GM19025 (cell line): ENCODE data around the gene MUC4.
"Not testable (repeated sequence)": the region's sequence is repeated elsewhere in the genome, so short reads cannot be mapped to it uniquely, and the experiment has no call there.

ENCODE experiments used
- ATAC-seq: cut with Tn5 transposase; IDR thresholded peaks from one replicate; pipeline ENCODE4 v1.9.1; 2021; ENCODE audit warnings: mild to moderate bottlenecking, low read depth, moderate library complexity; ENCODE audit not compliant: unreplicated experiment

Gene MUC4

DNA sequence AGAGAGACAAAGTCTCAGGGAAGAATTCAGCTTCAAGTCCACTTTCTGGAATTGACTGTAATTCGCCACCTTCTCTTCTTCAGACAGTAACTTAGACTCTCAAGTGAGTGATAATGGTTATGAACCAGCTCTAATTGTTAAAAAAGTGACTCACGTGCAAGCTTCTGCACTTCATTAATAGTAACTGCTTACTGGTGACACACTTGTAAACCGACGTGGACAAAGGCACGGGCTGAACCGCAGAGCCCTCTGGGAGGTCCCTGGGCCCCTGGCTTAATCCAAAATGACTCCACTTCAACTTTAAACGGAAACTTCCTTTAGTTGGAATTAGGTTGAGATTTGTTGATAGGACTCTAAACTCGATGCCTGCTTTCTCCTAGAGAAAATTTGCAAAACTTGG, 17.0 kb downstream of the MUC4 start:
- ATAC-seq: no peak

DNA sequence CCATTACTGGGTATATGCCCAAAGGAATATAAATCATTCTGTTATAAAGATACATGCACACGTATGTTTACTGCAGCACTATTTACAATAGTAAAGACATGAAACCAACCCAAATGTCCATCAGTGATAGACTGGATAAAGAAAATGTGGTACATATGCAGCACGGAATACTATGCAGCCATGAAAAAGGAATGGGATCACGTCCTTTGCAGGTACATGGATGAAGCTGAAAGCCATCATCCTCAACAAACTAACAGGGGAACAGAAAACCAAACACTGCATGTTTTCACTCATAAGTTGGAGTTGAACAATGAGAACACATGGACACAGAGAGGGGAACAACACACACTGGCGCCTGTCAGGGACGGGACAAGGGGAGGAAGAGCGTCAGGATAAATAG, 19.1 kb downstream of the MUC4 start:
- ATAC-seq: not testable (repeated sequence)

DNA sequence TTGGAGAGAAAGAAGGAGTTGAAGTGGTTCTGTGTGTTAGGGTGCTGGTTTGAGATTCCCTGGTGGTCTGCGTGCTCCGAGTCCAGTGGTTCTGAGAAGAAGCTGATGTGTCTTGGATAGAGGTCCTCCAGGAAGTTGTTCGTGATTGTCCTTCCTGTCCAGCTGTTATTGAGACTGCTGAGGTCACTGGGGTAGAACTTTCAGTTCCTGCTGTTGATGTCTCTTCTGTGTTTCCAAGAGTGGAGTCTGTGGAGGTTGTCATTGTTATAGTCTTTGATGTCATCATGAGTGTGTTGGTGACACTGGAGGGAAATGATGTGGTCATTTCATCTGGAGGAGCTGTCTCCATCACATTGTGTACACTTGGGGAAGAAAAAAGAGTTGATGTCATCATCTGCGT, 20.8 kb downstream of the MUC4 start:
- ATAC-seq: no peak

DNA sequence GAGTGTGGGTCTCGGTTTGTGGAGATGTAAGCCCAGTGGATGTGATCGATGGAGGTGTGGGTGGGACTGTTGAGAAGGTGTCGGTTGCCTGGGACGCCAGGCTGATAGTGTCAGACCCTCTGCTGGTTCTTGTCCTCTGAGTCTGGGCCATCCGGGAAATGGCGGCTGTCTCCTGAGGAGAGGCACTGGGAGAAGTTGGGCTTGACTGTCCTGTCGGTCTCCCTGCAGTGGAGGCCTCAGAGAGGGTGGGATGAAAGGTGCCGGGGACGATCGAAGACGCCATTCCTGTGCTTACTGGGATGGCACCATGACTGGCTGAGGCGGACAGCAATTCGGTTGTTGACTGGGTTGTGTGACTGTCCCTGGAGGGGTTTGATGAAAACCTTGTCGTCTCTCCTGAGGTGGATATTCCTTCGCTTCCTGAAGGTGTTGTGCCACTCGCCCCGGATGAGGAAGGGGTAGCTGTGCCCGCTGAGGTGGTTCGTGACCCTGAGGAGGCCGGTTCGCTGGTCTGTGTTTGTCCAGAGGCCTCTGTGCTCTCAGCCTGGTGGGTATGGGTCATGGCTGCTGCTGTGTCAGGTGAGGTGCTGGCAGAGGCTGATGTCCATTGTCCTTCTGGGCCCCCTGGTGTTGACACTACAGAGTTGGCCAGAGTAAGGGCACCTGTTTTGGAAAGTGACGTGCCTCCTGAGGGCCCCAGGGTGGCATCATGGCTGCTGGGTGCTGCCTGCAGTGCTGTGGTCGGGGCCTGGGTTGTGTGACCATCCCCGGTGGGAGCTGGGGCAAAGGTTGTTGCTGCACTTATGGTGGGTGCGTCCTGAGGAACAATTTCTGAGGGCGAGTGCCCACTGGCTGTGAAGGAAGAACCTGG, 22.8 kb downstream of the MUC4 start:
- no peak for ATAC-seq

DNA sequence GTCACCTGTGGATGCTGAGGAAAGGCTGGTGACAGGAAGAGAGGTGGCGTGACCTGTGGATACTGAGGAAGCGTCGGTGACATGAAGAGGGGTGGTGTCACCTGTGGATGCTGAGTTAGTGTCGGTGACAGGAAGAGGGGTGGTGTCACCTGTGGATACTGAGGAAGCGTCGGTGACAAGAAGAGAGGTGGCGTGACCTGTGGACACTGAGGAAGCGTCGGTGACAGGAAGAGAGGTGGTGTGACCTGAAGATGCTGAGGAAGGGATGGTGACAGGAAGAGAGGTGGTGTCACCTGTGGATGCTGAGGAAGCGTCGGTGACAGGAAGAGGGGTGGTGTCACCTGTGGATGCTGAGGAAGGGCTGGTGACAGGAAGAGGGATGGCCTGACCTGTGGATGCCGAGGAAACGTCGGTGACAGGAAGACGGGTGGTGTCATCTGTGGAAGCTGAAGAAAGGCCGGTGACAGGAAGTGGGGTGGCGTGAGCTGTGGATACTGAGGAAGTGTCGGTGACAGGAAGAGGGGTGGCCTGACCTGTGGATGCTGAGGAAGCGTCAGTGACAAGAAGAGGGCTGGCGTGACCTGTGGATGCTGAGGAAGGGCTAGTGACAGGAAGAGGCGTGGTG, 25.8 kb downstream of the MUC4 start:
- ATAC-seq: not testable (repeated sequence)

DNA sequence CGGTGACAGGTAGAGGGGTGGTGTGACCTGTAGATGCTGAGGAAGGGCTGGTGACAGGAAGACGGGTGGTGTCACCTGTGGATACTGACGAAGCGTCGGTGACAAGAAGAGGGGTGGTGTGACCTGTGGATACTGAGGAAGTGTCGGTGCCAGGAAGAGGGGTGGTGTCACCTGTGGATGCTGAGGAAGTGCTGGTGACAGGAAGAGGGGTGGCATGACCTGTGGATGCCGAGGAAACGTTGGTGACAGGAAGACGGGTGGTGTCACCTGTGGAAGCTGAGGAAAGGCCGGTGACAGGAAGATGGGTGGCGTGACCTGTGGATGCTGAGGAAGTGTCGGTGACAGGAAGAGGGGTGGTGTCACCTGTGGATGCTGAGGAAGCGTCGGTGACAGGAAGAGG, 27.7 kb downstream of the MUC4 start:
- not testable (repeated sequence) for ATAC-seq

DNA sequence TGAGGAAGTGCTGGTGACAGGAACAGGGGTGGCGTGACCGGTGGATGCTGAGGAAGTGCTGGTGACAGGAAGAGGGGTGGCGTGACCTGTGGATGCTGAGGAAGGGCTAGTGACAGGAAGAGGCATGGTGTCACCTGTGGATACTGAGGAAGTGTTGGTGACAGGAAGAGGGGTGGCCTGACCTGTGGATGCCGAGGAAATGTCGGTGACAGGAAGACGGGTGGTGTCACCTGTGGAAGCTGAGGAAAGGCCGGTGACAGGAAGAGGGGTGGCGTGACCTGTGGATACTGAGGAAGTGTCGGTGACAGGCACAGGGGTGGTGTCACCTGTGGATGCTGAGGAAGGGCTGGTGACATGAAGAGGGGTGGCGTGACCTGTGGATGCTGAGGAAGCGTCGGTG, 30.5 kb downstream of the MUC4 start:
- not testable (repeated sequence) for ATAC-seq

DNA sequence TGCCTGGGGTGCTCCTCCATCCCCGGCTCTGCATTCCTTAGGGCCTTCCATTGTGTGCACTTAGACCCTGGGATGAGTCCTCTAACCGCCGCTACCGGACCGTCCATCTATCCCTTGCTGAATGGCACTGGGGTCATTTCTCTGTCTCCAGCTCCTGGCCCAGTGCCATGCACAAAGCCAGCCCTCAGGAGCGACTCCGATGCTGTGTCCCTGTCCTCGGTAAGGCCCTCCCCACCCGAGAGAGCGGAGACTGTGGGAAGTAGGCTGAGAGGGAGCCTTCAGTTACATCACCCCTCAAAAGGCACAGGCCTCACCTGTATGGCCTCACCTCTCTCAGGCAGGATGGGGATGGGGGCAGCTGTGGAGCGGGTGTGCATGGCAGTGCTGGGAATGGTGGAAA, 33.8 kb downstream of the MUC4 start:
- ATAC-seq: no peak

DNA sequence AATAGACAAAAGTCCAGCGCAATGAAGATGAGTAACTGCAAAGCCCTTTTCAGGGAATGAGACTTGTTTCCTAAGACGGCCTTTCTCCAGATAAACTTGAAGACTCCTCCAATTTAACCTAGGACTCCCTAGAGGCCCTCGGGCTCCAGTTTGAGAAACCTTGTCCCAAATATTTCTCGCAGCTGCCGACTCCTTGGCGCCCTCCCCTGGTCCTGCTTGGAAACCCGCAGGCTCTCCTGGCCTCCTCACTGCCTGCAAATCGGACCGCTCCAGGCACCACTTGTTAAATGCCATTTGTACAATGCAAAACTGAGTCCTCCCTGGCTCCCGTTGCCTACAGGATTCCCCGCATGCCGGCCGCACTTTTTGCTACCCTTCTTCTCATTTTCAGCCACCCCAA, 36.8 kb downstream of the MUC4 start:
- ATAC-seq: no peak

DNA sequence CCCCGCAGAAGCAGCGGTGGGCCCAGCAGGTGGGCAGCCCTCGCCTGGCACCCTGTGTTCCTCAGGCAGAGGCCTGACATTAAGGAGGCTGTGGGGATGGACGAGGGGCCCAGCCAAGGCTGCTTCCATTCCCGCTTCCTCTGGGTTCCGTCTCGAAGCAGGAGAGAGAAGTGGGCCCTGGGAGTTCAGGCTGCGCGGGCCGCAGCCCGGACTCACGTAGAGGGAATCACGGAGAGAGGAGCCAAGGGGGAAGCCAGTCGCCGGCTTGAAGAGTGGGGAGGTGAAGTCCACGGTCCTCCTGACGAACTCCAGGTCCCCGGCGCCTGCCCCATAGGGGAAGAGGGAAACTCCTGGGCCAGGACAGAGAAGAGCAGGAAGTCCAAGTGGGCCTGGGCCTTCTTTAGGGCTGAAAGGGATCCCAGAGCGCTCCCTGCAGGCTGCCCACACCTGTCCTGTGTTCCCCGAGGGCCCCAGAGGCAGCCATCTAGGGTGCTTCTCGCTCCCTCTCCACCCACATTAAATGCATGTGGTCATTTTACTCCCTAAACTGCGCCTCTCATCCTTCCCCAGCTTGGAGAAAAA, 37.7 kb downstream of the MUC4 start:
- ATAC-seq: no peak

DNA sequence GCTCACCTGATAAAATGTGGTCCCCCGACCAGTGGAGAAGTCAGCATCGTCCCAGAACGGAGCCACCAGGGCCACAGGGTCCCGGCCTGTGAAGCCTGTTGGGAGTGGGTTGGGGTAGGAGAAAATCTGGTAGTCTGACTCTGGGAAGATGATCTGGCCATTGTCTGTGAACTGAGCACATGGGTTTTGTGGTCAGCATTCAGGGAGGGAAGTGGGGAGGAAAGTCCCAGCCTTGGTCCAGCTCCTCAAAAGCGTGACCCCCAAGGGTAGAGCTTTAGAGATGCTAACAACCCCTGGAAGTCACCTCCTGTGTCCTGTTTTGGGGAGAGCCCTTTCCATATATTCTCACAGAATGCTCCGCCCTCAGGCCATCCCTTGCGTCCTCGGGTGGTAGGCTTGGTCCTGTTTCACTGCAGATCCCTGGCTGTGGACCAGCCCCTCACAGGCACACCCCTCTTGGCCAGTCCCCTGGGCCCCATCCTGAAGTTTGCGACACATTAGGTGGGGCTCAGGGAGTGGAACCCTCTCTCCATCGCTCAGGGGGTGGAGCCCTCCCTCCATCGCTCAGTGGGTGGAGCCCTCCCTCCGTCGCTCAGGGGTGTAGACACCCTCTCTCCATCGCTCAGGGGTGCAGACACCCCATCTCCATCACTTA, 40.0 kb downstream of the MUC4 start:
- ATAC-seq: no peak

DNA sequence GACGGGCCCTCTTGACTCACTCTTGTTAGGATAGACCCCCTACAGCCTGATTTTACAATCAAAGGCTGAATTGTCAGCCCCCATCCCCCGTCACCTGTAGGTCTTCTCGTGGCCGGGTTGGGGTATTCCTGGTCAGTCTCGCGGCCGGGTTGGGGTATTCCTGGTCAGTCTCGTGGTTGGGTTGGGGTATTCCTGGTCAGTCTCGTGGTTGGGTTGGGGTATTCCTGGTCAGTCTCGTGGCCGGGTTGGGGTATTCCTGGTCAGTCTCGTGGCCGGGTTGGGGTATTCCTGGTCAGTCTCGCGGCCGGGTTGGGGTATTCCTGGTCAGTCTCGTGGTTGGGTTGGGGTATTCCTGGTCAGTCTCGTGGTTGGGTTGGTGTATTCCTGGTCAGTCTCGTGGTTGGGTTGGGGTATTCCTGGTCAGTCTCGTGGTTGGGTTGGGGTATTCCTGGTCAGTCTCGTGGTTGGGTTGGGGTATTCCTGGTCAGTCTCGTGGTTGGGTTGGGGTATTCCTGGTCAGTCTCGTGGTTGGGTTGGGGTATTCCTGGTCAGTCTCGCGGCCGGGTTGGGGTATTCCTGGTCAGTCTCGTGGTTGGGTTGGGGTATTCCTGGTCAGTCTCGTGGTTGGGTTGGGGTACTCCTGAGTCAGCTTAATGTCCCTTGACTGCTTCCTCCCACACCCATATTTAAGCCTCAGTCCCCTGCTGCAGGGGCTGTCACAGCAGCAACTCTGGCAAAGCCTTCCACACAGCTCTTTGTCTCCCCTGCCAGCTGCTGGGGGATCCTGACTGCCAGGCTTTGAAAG, 40.7 kb downstream of the MUC4 start:
- ATAC-seq: not testable (repeated sequence)

DNA sequence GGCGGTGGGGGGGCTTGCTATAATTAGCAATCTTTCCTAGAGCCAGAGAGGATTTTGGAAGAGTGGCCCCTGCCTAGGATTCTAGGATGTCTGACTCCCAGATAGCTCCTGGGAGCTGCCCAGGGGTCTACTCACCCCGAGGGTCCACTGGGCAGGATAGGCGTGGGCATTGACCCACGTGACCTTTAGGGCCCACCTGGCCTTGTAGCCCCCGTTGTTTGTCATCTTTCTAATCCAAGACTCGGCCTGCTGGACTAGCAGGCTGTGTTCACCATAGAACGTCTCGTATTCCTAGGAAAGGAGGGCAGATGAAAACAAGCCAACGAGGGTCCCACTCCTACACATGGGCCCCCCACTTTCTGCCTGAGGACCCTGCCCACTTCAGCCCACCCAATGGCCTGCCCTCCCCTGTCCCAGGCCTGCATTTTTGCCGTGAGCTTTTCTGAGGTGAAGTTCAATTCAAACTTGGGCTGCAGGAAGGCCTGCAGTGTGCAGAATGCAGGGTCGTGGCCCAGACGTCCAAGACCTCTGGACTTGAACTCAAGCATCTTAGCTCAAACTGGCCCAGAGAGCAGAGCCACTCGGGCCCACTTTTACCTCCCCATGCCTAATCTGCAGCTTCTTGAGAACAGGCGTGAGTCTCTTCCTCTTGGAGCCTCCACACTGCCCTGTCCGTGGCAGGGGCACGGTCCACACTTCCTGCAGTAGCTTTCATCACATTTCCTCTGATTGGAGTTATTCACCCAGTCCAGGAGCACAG, 41.5 kb downstream of the MUC4 start:
- ATAC-seq: no peak

DNA sequence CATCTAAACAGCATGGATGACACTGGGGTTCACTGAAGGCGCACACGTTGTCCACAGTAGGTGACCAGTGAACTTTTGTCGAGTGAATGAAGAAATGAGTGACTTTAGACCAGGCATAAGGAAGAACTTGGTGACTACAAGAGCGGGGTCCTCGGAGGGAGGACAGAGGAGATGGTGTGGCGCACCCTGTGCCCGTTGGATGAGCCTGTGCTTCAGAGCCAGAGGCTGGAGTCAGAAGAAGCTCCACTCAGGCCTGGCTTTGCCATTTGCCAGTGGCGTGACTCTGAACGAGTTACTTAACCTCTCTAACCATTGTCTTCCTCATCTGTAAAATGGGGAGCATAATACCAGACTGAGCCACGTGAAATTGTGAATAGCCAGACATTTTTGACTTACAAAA, 42.2 kb downstream of the MUC4 start:
- ATAC-seq: no peak

DNA sequence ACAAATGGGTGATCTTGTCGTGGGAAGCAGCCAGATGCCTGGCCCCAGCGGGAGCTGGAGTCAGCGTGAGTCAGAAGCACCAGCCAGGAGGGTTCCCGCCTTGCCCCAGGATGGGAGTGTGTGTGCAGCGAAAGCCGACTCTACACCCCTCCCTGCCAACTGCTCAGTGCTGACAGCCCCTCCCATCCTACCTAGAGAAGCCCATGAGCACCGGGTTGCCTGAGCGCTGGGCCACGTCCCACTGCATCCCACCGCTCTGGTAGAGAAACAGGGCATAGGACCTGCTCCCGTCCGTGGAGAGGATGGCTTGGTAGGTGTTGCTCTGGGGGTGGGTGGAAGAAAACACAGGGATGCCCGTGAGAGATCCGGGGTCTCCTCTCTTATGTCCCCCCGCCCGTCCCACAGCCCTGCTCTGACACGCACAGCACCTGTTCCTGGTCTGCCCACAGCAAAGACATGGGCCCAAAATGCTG, 42.9 kb downstream of the MUC4 start:
- no peak for ATAC-seq

DNA sequence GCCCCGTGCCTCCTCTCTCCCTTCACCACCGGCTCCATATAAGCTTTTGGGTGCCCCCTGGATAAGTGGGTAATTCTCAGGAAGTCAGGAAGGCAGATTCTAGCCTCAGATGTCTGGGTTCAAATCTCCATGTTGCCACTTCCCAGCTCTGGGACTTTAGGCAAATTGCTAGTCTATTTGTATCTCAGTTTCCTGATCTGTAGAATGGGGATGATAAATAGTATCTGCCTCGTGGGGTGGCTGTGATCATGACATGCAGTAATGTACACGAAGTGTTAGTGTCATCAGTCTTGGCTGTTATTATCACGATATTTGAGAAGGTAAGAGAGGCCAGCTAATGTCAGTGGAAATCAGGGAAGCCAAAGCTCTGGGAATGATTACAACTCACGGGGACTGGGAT, 43.3 kb downstream of the MUC4 start:
- ATAC-seq: no peak

DNA sequence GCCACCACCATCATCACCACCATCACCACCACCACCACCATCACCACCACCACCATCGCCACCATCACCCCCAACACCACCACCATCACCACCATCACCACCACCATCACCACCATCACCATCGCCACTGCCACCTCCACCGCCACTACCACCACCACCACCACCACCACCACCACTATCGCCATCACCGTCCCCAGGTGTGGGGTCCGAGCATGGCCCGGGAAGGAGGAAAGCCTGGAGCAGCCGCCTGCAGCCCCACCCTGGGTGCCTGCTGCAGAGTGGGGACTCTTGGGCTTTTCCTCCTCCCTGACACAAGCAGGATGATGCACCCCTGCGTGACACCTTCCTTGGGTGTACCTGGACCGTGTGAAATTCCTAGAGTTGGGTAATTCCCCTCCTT, 43.9 kb downstream of the MUC4 start:
- ATAC-seq: no peak

DNA sequence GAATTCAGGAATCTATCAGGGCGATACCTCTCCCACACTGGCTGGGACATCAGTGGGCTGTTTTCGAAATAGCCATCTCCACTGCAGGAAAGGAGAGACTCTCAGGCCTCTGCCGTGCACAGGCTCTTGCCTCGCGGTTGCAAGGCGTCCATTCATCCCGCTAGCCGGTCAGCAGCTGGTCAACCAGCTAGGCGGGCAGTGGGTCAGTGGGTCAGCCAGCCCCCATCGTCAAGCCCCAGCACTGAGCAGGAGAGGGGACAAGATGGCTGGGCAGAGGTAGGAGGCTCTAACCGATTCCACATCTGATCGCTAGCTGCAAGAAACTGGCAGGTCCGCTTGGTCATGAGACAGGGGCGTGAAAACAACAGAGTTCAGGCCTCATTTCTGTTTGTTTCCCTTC, 45.1 kb downstream of the MUC4 start:
- no peak for ATAC-seq

DNA sequence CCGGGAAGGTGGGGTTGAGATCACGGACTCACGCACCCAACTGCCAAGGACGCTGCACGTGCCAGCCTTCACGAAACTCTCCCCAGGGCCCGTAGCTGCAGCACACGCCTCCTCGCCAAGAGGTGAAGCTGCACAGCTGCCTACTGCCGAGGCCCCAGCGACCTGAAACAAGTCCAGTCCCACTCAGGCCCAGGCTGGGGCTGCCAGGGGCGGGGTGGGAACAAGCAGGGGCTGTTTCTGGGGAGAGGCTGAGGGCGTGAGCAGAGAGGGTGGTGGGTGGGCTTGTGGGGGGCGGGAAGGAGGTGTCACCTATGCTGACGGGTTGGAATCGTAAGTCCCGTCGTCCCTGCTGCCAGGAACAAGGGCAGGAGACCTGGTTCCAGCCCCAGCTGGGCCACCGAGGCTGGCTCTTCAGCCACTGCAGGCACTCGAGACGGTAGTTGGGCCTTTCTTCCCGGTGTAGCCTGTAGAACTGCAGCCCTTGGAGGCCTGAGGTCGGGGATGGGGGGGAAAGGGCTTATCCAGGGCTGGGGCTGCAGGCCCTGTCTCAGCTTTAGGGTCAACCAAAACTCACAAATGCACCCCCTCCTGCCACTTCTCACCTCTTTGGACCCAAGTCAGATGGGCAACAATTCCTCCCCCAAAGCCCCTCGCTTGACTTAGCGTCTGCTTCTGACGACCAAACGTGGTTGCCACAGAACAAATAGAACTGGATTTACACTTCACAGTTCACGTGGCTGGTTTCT, 46.6 kb downstream of the MUC4 start:
- ATAC-seq: no peak
